ENCODE measurements around the gene AMDHD1.

Gene AMDHD1

GRCh38 chr12:95976416-95976832 is 33.3 kb downstream of the AMDHD1 start:
- DNase-seq: no peak
- Mint-ChIP-seq H3K27me3 (no peaks in the 10 kb centered on the region), H3K36me3 (ENCODE audit: low read depth) (no peaks in the 10 kb centered on the region), H3K4me3 (no peak overlapping the region), H3K27ac (no peak overlapping the region), H3K9me3 (no peaks in the 10 kb centered on the region), H3K4me1 (ENCODE audit: low read depth) (no peaks in the 10 kb centered on the region)

- Mint-ChIP-seq H3K36me3 (ENCODE audit: low read depth) (no peaks in the 10 kb centered on the region), H3K4me3 (no peak overlapping the region), H3K4me1 (ENCODE audit: low read depth) (no peaks in the 10 kb centered on the region), H3K27me3 (no peaks in the 10 kb centered on the region), H3K9me3 (no peaks in the 10 kb centered on the region), H3K27ac (no peak overlapping the region)
- DNase-seq: no peak
Measured at GRCh38 chr12:95977764-95978305, 34.7 kb downstream of the AMDHD1 start.

GRCh38 chr12:95978351-95978750 is 35.2 kb downstream of the AMDHD1 start:
- Mint-ChIP-seq H3K4me3 (no peak overlapping the region), H3K4me1 (ENCODE audit: low read depth) (no peaks in the 10 kb centered on the region), H3K9me3 (no peaks in the 10 kb centered on the region), H3K36me3 (ENCODE audit: low read depth) (no peaks in the 10 kb centered on the region), H3K27me3 (no peaks in the 10 kb centered on the region), H3K27ac (no peak overlapping the region)
- DNase-seq: no peak

- Mint-ChIP-seq H3K36me3 (ENCODE audit: low read depth) (no peaks in the 10 kb centered on the region), H3K27ac (no peak overlapping the region), H3K4me3 (no peak overlapping the region), H3K4me1 (ENCODE audit: low read depth) (no peaks in the 10 kb centered on the region), H3K27me3 (no peaks in the 10 kb centered on the region), H3K9me3 (no peaks in the 10 kb centered on the region)
- no peak for DNase-seq
Measured at GRCh38 chr12:95978774-95979173, 35.6 kb downstream of the AMDHD1 start.

- Mint-ChIP-seq H3K27ac (no peak overlapping the region), H3K4me3 (no peak overlapping the region), H3K4me1 (ENCODE audit: low read depth) (no peaks in the 10 kb centered on the region), H3K36me3 (ENCODE audit: low read depth) (no peaks in the 10 kb centered on the region), H3K9me3 (no peaks in the 10 kb centered on the region), H3K27me3 (no peaks in the 10 kb centered on the region)
- no peak for DNase-seq
Measured at GRCh38 chr12:95980437-95980836, 37.3 kb downstream of the AMDHD1 start.

GRCh38 chr12:95982602-95983001 is 39.5 kb downstream of the AMDHD1 start:
- H3K4me1 Mint-ChIP-seq (ENCODE audit: low read depth): no peaks in the 10 kb centered on the region
- no peaks in the 10 kb centered on the region for H3K36me3 Mint-ChIP-seq (ENCODE audit: low read depth)
- H3K4me3 Mint-ChIP-seq: no peak overlapping the region
- H3K9me3 Mint-ChIP-seq: no peaks in the 10 kb centered on the region
- H3K27me3 Mint-ChIP-seq: no peaks in the 10 kb centered on the region
- no peak overlapping the region for H3K27ac Mint-ChIP-seq
- no peak for DNase-seq

GRCh38 chr12:95984682-95985081 is 41.6 kb downstream of the AMDHD1 start:
- Mint-ChIP-seq H3K27ac (no peak overlapping the region), H3K4me1 (ENCODE audit: low read depth) (no peaks in the 10 kb centered on the region), H3K4me3 (no peak overlapping the region), H3K36me3 (ENCODE audit: low read depth) (no peaks in the 10 kb centered on the region), H3K27me3 (no peaks in the 10 kb centered on the region), H3K9me3 (no peaks in the 10 kb centered on the region)
- no peak for DNase-seq

GRCh38 chr12:95986635-95987570 is 43.8 kb downstream of the AMDHD1 start:
- Mint-ChIP-seq H3K9me3 (no peaks in the 10 kb centered on the region), H3K27me3 (no peaks in the 10 kb centered on the region), H3K4me3 (no peak overlapping the region), H3K36me3 (ENCODE audit: low read depth) (no peaks in the 10 kb centered on the region), H3K4me1 (ENCODE audit: low read depth) (no peaks in the 10 kb centered on the region), H3K27ac (no peak overlapping the region)
- DNase-seq: no peak

GRCh38 chr12:95988506-95989275 is 45.6 kb downstream of the AMDHD1 start:
- Mint-ChIP-seq H3K9me3 (no peaks in the 10 kb centered on the region), H3K36me3 (ENCODE audit: low read depth) (no peaks in the 10 kb centered on the region), H3K27ac (no peak overlapping the region), H3K4me1 (ENCODE audit: low read depth) (no peaks in the 10 kb centered on the region), H3K4me3 (no peak overlapping the region), H3K27me3 (no peaks in the 10 kb centered on the region)
- DNase-seq: no peak

- DNase-seq: no peak
- Mint-ChIP-seq H3K27ac (no peak overlapping the region), H3K9me3 (no peaks in the 10 kb centered on the region), H3K36me3 (ENCODE audit: low read depth) (no peaks in the 10 kb centered on the region), H3K27me3 (no peaks in the 10 kb centered on the region), H3K4me1 (ENCODE audit: low read depth) (no peaks in the 10 kb centered on the region), H3K4me3 (no peak overlapping the region)
Measured at GRCh38 chr12:95989504-95990123, 46.5 kb downstream of the AMDHD1 start.

GRCh38 chr12:95990136-95990535 is 47.0 kb downstream of the AMDHD1 start:
- DNase-seq: no peak
- Mint-ChIP-seq H3K4me1 (ENCODE audit: low read depth) (no peaks in the 10 kb centered on the region), H3K9me3 (no peaks in the 10 kb centered on the region), H3K27ac (no peak overlapping the region), H3K36me3 (ENCODE audit: low read depth) (no peaks in the 10 kb centered on the region), H3K27me3 (no peaks in the 10 kb centered on the region), H3K4me3 (no peak overlapping the region)

- no peaks in the 10 kb centered on the region for H3K9me3 Mint-ChIP-seq
- H3K4me1 Mint-ChIP-seq (ENCODE audit: low read depth): peaks cover 7% of the 10 kb centered on the region
- H3K4me3 Mint-ChIP-seq: no peak overlapping the region
- no peak for DNase-seq
- H3K27ac Mint-ChIP-seq: no peak overlapping the region
- no peaks in the 10 kb centered on the region for H3K27me3 Mint-ChIP-seq
- H3K36me3 Mint-ChIP-seq (ENCODE audit: low read depth): peaks cover 2% of the 10 kb centered on the region
Measured at GRCh38 chr12:95993907-95994306, 50.8 kb downstream of the AMDHD1 start.

GRCh38 chr12:95994476-95994875 is 51.3 kb downstream of the AMDHD1 start:
- Mint-ChIP-seq H3K4me3 (no peak overlapping the region), H3K27ac (no peak overlapping the region), H3K36me3 (ENCODE audit: low read depth) (peaks cover 2% of the 10 kb centered on the region), H3K9me3 (no peaks in the 10 kb centered on the region), H3K4me1 (ENCODE audit: low read depth) (peaks cover 10% of the 10 kb centered on the region), H3K27me3 (no peaks in the 10 kb centered on the region)
- no peak for DNase-seq

- no peak for DNase-seq
- Mint-ChIP-seq H3K4me1 (ENCODE audit: low read depth) (peaks cover 10% of the 10 kb centered on the region), H3K27me3 (no peaks in the 10 kb centered on the region), H3K9me3 (no peaks in the 10 kb centered on the region), H3K36me3 (ENCODE audit: low read depth) (peaks cover 10% of the 10 kb centered on the region), H3K27ac (no peak overlapping the region), H3K4me3 (no peak overlapping the region)
Measured at GRCh38 chr12:95995238-95996031, 52.3 kb downstream of the AMDHD1 start.
